Endothelial cell of umbilical vein (primary cell): Measurements from ENCODE around the gene SH3BP4. TPM values are rescaled to one million over a fixed set of nuclear protein-coding genes. Genes with fewer than 3 reads are reported as not detected.

Experiments used
- BruUV-seq: library from RNA; stranded (reverse); fragments of 400-500 nt; replicated peaks from 2 replicates; lab custom pipeline; 2021; lab: Mats Ljungman, UMichigan
- CTCF ChIA-PET: fragments of 300-600, 350-600 bp; sonication (Branson Sonifier 250); formaldehyde crosslinking; loops from one replicate; lab custom pipeline; 2021; ENCODE audit warnings: antibody characterized with exemption, inconsistent platforms; lab: Charles Lee
- POLR2A ChIA-PET: fragments of 300-600, 350-600 bp; sonication (Branson Sonifier 250); formaldehyde crosslinking; loops from one replicate; lab custom pipeline; 2021; ENCODE audit warnings: antibody characterized with exemption, inconsistent platforms; lab: Charles Lee
- DNase-seq: peaks from one replicate; pipeline ENCODE4 v3.0.0-alpha.2; 2011; ENCODE audit warnings: low read depth, low spot score
- FAIRE-seq: peaks from 2 replicates; lab custom pipeline; 2011; peaks lifted over from hg19 to GRCh38; lab: Jason Lieb, UNC
- H2AFZ ChIP-seq: 2 replicates; pipeline ENCODE4 v1.6.0; 2012; ENCODE audit warnings: low read depth, low read length, control low read depth, inconsistent platforms
- H3K27ac ChIP-seq: 2 replicates; pipeline ENCODE4 v1.5.1; 2011; ENCODE audit warnings: low read depth, mild to moderate bottlenecking, control low read depth, low read length, moderate library complexity; ENCODE audit not compliant: insufficient read depth
- H3K27me3 ChIP-seq, 2 experiments: 2 replicates each; pipeline versions ENCODE4 v1.6.0 to v1.6.1; 2011; ENCODE audit warnings: low read length in 2 of 2, mixed read lengths in 1 of 2; ENCODE audit not compliant: control insufficient read depth in 2 of 2, insufficient read depth in 2 of 2
- H3K36me3 ChIP-seq, 2 experiments: 2 replicates in 1 of 2; 3 replicates in 1 of 2; pipeline ENCODE4 v1.5.1; 2011; ENCODE audit warnings: low read length in 2 of 2, mild to moderate bottlenecking in 1 of 2, moderate library complexity in 1 of 2; ENCODE audit not compliant: control insufficient read depth in 2 of 2, insufficient read depth in 2 of 2; ENCODE audit errors: extremely low read depth in 1 of 2
- H3K4me1 ChIP-seq: 3 replicates; pipeline ENCODE4 v1.5.1; 2011; ENCODE audit warnings: mild to moderate bottlenecking, low read length; ENCODE audit not compliant: control insufficient read depth, insufficient read depth; ENCODE audit errors: extremely low read depth
- H3K4me2 ChIP-seq: 2 replicates; pipeline ENCODE4 v1.6.1; 2011; ENCODE audit warnings: low read length, control low read depth, mixed read lengths; ENCODE audit not compliant: insufficient read depth
- H3K4me3 ChIP-seq, 3 experiments: fragments of 200-600 bp in 1 of 3; sonication (generic), shearing (Covaris generic) in 1 of 3; replicated peaks in 1 of 3; 2 replicates each; pipeline ENCODE4 v1.5.1; 2011 to 2016; ENCODE audit warnings: control low read depth in 3 of 3, low read length in 3 of 3, mild to moderate bottlenecking in 2 of 3, inconsistent platforms in 1 of 3, low read depth in 1 of 3, moderate library complexity in 1 of 3; ENCODE audit not compliant: insufficient read depth in 1 of 3
- H3K79me2 ChIP-seq: 2 replicates; pipeline ENCODE4 v1.6.0; 2012; ENCODE audit warnings: low read length, inconsistent platforms; ENCODE audit not compliant: control insufficient read depth, insufficient read depth
- H3K9ac ChIP-seq: replicated peaks from 2 replicates; pipeline ENCODE3; 2011; ENCODE audit warnings: low read length, control low read depth; ENCODE audit not compliant: insufficient read depth; ENCODE audit errors: extremely low read depth
- H3K9me1 ChIP-seq: replicated peaks from 3 replicates; pipeline ENCODE4 v1.6.0; 2011; ENCODE audit warnings: mild to moderate bottlenecking, low read length; ENCODE audit not compliant: control insufficient read depth, insufficient read depth; ENCODE audit errors: extremely low read depth
- H3K9me3 ChIP-seq: replicated peaks from 2 replicates; pipeline ENCODE4 v1.5.1; 2012; ENCODE audit warnings: low read length, inconsistent platforms; ENCODE audit not compliant: control insufficient read depth, insufficient read depth
- H4K20me1 ChIP-seq: replicated peaks from 2 replicates; pipeline ENCODE3; 2011; ENCODE audit warnings: mild to moderate bottlenecking, low read length; ENCODE audit not compliant: control insufficient read depth, insufficient read depth; ENCODE audit errors: extremely low read depth
- CTCF ChIP-seq, 2 donors: IDR thresholded peaks; 1 replicate in 1 of 2; 2 replicates in 1 of 2; pipeline ENCODE4 v1.5.1; 2011; ENCODE audit warnings: low read length in 2 of 2, mild to moderate bottlenecking in 2 of 2, moderate library complexity in 2 of 2, control low read depth in 1 of 2, inconsistent platforms in 1 of 2, low read depth in 1 of 2; ENCODE audit not compliant: insufficient read depth in 1 of 2; ENCODE audit errors: extremely low read depth in 1 of 2
- EZH2 ChIP-seq: IDR thresholded peaks from 2 replicates; pipeline ENCODE4 v1.6.1; 2012; ENCODE audit warnings: borderline replicate concordance, low read depth, mild to moderate bottlenecking, moderate library complexity, low read length, inconsistent platforms; ENCODE audit not compliant: severe bottlenecking
- FOS ChIP-seq: IDR thresholded peaks from 2 replicates; pipeline ENCODE4 v1.6.1; 2011; ENCODE audit warnings: mild to moderate bottlenecking, low read length, moderate library complexity, borderline replicate concordance; ENCODE audit not compliant: insufficient read depth
- GATA2 ChIP-seq: IDR thresholded peaks from 2 replicates; pipeline ENCODE4 v1.7.0; 2011; ENCODE audit warnings: low read depth, mild to moderate bottlenecking, moderate library complexity, mixed read lengths, low read length; ENCODE audit not compliant: insufficient read length, insufficient read depth
- JUN ChIP-seq: IDR thresholded peaks from 2 replicates; pipeline ENCODE4 v1.6.1; 2011; ENCODE audit warnings: borderline replicate concordance, low read depth; ENCODE audit not compliant: insufficient read length, insufficient read depth
- MAX ChIP-seq: IDR thresholded peaks from 2 replicates; pipeline ENCODE4 v1.6.1; 2011; ENCODE audit not compliant: insufficient read depth, insufficient read length
- MYC ChIP-seq: IDR thresholded peaks from one replicate; pipeline ENCODE4 v1.6.1; 2011; ENCODE audit warnings: mild to moderate bottlenecking, low read depth, low read length
- POLR2A ChIP-seq: IDR thresholded peaks from 2 replicates; pipeline ENCODE4 v1.6.1; 2012; ENCODE audit warnings: low read depth, mild to moderate bottlenecking, control low read depth, low read length
- POLR2AphosphoS5 ChIP-seq: IDR thresholded peaks from 2 replicates; pipeline ENCODE4 v1.6.1; 2012; ENCODE audit warnings: low read depth, mild to moderate bottlenecking, control low read depth, low read length, moderate library complexity; ENCODE audit not compliant: insufficient read depth
- dilution Hi-C: fragments of 300-500 bp; cut with MboI; formaldehyde crosslinking; loops from one replicate; pipeline ENCODE4 v1.15.0; 2019; ENCODE audit warnings: low sequenced_read_pairs; ENCODE audit not compliant: extremely low pct_ligation_motif_present
- intact Hi-C: fragments of 100-400 bp; cut with micrococcal nuclease; formaldehyde crosslinking; loops from one replicate; pipeline ENCODE4 v1.10.0; 2022
- polyA plus RNA-seq, 4 experiments: library from polyadenylated mRNA; depleted of rRNA in 3 of 4; stranded (reverse) in 3 of 4; unstranded in 1 of 4; fragments of >200 nt; gene quantifications; 2 replicates each; pipeline versions ENCODE4 v1.2.1 to v1.2.3, GENCODE V29; 2011 to 2012; ENCODE audit warnings: missing spikeins in 1 of 4
- total RNA-seq: library from RNA; stranded (reverse); gene quantifications from 2 replicates; pipeline ENCODE4 v1.2.3, GENCODE V29; 2021

Gene SH3BP4
- total and polyA plus RNA-seq, 2 donors (not counting 3 experiments of a cell fraction or from before 2014, with no cell fraction given), result 85.2 to 100.0 TPM

- Histone ChIP-seq H3K27me3 (no peaks in the 10 kb centered on the region), H2AFZ (no peak overlapping the region), H3K9me1 (no peaks in the 10 kb centered on the region), H3K27ac (no peak overlapping the region), H3K4me2 (no peak overlapping the region), H3K36me3 (peaks cover 0 to 12% of the 10 kb centered on the region in 2 experiments), H3K4me3 (no peak overlapping the region), H3K9me3 (no peaks in the 10 kb centered on the region), H3K79me2 (peaks cover 93% of the 10 kb centered on the region), H3K4me1 (peaks cover 45% of the 10 kb centered on the region), H3K9ac (no peak overlapping the region), H4K20me1 (no peaks in the 10 kb centered on the region)
- dilution Hi-C loops, result no loop called here
- CTCF ChIA-PET, result interaction anchor here (1.1 kb wide), 1 partner anchor 26 kb away, joined by 4 read pairs; no protein-coding TSS in a partner anchor
- BruUV-seq, result no TSS peak
- intact Hi-C loops, result no loop called here
- POLR2A ChIA-PET, result interaction anchor here (1.0 kb wide), 1 partner anchor 15 kb away, joined by 3 read pairs; no protein-coding TSS in a partner anchor
- TF ChIP-seq CTCF (IDR thresholded peaks at IDR 0.05; ENCODE audit: extremely low read depth in 1 of 2, insufficient read depth in 1 of 2, low read depth in 1 of 2, low read length in 2 of 2), result no peak
- TF ChIP-seq POLR2A, result no peak
- TF ChIP-seq MAX, result no peak
- TF ChIP-seq MYC, result no peak
- TF ChIP-seq EZH2, result no peak
- FAIRE-seq, result no peak
- no peak for DNase-seq
Measured at GRCh38 chr2:235029054-235029453, 77.2 kb downstream of the SH3BP4 start.

- TF ChIP-seq GATA2 (no peak), MAX (no peak), JUN (no peak), POLR2A (no peak), CTCF (IDR thresholded peaks at IDR 0.05; ENCODE audit: extremely low read depth in 1 of 2, insufficient read depth in 1 of 2, low read depth in 1 of 2, low read length in 2 of 2) (no peak), EZH2 (no peak), POLR2AphosphoS5 (no peak), MYC (no peak), FOS (no peak)
- intact Hi-C loops, result no loop called here
- no peak for FAIRE-seq
- POLR2A ChIA-PET, result interaction anchor here (1.0 kb wide), 1 partner anchor 14 kb away, joined by 3 read pairs; no protein-coding TSS in a partner anchor
- dilution Hi-C loops, result no loop called here
- DNase-seq, result no peak
- no peaks in the 10 kb centered on the region for H3K27me3 ChIP-seq
- H4K20me1 ChIP-seq, result no peaks in the 10 kb centered on the region
- no peak overlapping the region for H2AFZ ChIP-seq
- no TSS peak for BruUV-seq
- H3K9ac ChIP-seq, result no peak overlapping the region
- CTCF ChIA-PET, result interaction anchor here (1.0 to 1.6 kb wide), 7 partner anchors 9 to 150 kb away, joined by 3 to 6 read pairs (median 4); no protein-coding TSS in a partner anchor
- H3K9me3 ChIP-seq, result no peaks in the 10 kb centered on the region
- no peak overlapping the region for H3K4me3 ChIP-seq
- H3K4me2 ChIP-seq, result no peak overlapping the region
- peaks cover 89% of the 10 kb centered on the region for H3K79me2 ChIP-seq
- peaks cover 0 to 13% of the 10 kb centered on the region in 2 experiments for H3K36me3 ChIP-seq
- no peaks in the 10 kb centered on the region for H3K9me1 ChIP-seq
- H3K4me1 ChIP-seq, result peaks cover 34% of the 10 kb centered on the region
- no peak overlapping the region for H3K27ac ChIP-seq
Measured at GRCh38 chr2:235030126-235030525, 78.3 kb downstream of the SH3BP4 start.
